Measurements from ENCODE around the gene FRMD3.

Gene FRMD3

GRCh38 chr9:83473488-83473971 is 64.7 kb downstream of the FRMD3 start:
- Mint-ChIP-seq H3K27ac (peak overlapping the region; percentile 64), H3K4me3 (peak overlapping the region; percentile 64), H3K4me1 (peaks cover 22% of the 10 kb centered on the region), H3K27me3 (no peaks in the 10 kb centered on the region), H3K9me3 (peaks cover 8% of the 10 kb centered on the region), H3K36me3 (ENCODE audit: low read depth) (peaks cover 1% of the 10 kb centered on the region)
- ATAC-seq = peak; percentile 79
- no peak for DNase-seq

- no peak for ATAC-seq
- Mint-ChIP-seq H3K4me1 (peaks cover 22% of the 10 kb centered on the region), H3K27me3 (no peaks in the 10 kb centered on the region), H3K36me3 (ENCODE audit: low read depth) (peaks cover 1% of the 10 kb centered on the region), H3K27ac (peak overlapping the region; percentile 64), H3K9me3 (peaks cover 8% of the 10 kb centered on the region), H3K4me3 (peak overlapping the region; percentile 64)
- no peak for DNase-seq
Observed at GRCh38 chr9:83472764-83473163, 65.4 kb downstream of the FRMD3 start.

GRCh38 chr9:83472221-83472665 is 66.0 kb downstream of the FRMD3 start:
- Mint-ChIP-seq H3K27ac (no peak overlapping the region), H3K9me3 (peaks cover 8% of the 10 kb centered on the region), H3K4me3 (no peak overlapping the region), H3K4me1 (peaks cover 22% of the 10 kb centered on the region), H3K36me3 (ENCODE audit: low read depth) (peaks cover 1% of the 10 kb centered on the region), H3K27me3 (no peaks in the 10 kb centered on the region)
- DNase-seq = no peak
- ATAC-seq = no peak

- ATAC-seq (no peak), DNase-seq (no peak)
- peaks cover 22% of the 10 kb centered on the region for H3K4me1 Mint-ChIP-seq
- no peaks in the 10 kb centered on the region for H3K27me3 Mint-ChIP-seq
- H3K36me3 Mint-ChIP-seq (ENCODE audit: low read depth) = no peaks in the 10 kb centered on the region
- peaks cover 5% of the 10 kb centered on the region for H3K9me3 Mint-ChIP-seq
- no peak overlapping the region for H3K27ac Mint-ChIP-seq
- no peak overlapping the region for H3K4me3 Mint-ChIP-seq
Observed at GRCh38 chr9:83471241-83471640, 67.0 kb downstream of the FRMD3 start.

- Mint-ChIP-seq H3K27ac (no peak overlapping the region), H3K27me3 (no peaks in the 10 kb centered on the region), H3K36me3 (ENCODE audit: low read depth) (no peaks in the 10 kb centered on the region), H3K4me1 (peaks cover 22% of the 10 kb centered on the region), H3K9me3 (peaks cover 5% of the 10 kb centered on the region), H3K4me3 (no peak overlapping the region)
- no peak for DNase-seq
- ATAC-seq = no peak
Observed at GRCh38 chr9:83469722-83470121, 68.5 kb downstream of the FRMD3 start.

GRCh38 chr9:83468821-83469220 is 69.4 kb downstream of the FRMD3 start:
- DNase-seq = no peak
- Mint-ChIP-seq H3K27me3 (no peaks in the 10 kb centered on the region), H3K36me3 (ENCODE audit: low read depth) (no peaks in the 10 kb centered on the region), H3K4me1 (peaks cover 16% of the 10 kb centered on the region), H3K4me3 (no peak overlapping the region), H3K9me3 (peaks cover 5% of the 10 kb centered on the region), H3K27ac (no peak overlapping the region)
- no peak for ATAC-seq

GRCh38 chr9:83466877-83467276 is 71.3 kb downstream of the FRMD3 start:
- Mint-ChIP-seq H3K27ac (no peak overlapping the region), H3K4me3 (no peak overlapping the region), H3K9me3 (no peaks in the 10 kb centered on the region), H3K27me3 (no peaks in the 10 kb centered on the region), H3K4me1 (no peaks in the 10 kb centered on the region), H3K36me3 (ENCODE audit: low read depth) (no peaks in the 10 kb centered on the region)
- ATAC-seq (no peak), DNase-seq (no peak)

- no peak overlapping the region for H3K4me3 Mint-ChIP-seq
Observed at GRCh38 chr9:83466351-83466750, 71.8 kb downstream of the FRMD3 start.

GRCh38 chr9:83459830-83460229 is 78.4 kb downstream of the FRMD3 start:
- Mint-ChIP-seq H3K4me1 (no peaks in the 10 kb centered on the region), H3K27ac (no peak overlapping the region), H3K4me3 (no peak overlapping the region), H3K36me3 (ENCODE audit: low read depth) (peaks cover 2% of the 10 kb centered on the region), H3K9me3 (no peaks in the 10 kb centered on the region), H3K27me3 (no peaks in the 10 kb centered on the region)
- no peak for DNase-seq
- ATAC-seq = no peak

More at GRCh38 chr9:83466351-83466750, 71.8 kb downstream of the FRMD3 start:
- Mint-ChIP-seq H3K27me3 (no peaks in the 10 kb centered on the region), H3K36me3 (ENCODE audit: low read depth) (no peaks in the 10 kb centered on the region), H3K9me3 (no peaks in the 10 kb centered on the region), H3K27ac (no peak overlapping the region), H3K4me1 (no peaks in the 10 kb centered on the region)
- no peak for DNase-seq
- no peak for ATAC-seq

GRCh38 chr9:83458530-83458929 is 79.7 kb downstream of the FRMD3 start:
- Mint-ChIP-seq H3K36me3 (ENCODE audit: low read depth) (peaks cover 2% of the 10 kb centered on the region), H3K27me3 (no peaks in the 10 kb centered on the region), H3K4me3 (no peak overlapping the region), H3K4me1 (no peaks in the 10 kb centered on the region), H3K9me3 (no peaks in the 10 kb centered on the region), H3K27ac (no peak overlapping the region)
- no peak for ATAC-seq
- DNase-seq = no peak

GRCh38 chr9:83457005-83457404 is 81.2 kb downstream of the FRMD3 start:
- ATAC-seq (no peak), DNase-seq (no peak)
- Mint-ChIP-seq H3K9me3 (no peaks in the 10 kb centered on the region), H3K4me3 (no peak overlapping the region), H3K27me3 (no peaks in the 10 kb centered on the region), H3K4me1 (no peaks in the 10 kb centered on the region), H3K36me3 (ENCODE audit: low read depth) (peaks cover 2% of the 10 kb centered on the region), H3K27ac (no peak overlapping the region)

GRCh38 chr9:83456226-83456625 is 82.0 kb downstream of the FRMD3 start:
- Mint-ChIP-seq H3K27ac (no peak overlapping the region), H3K27me3 (no peaks in the 10 kb centered on the region), H3K9me3 (no peaks in the 10 kb centered on the region), H3K36me3 (ENCODE audit: low read depth) (peaks cover 2% of the 10 kb centered on the region), H3K4me3 (no peak overlapping the region), H3K4me1 (no peaks in the 10 kb centered on the region)
- ATAC-seq (no peak), DNase-seq (no peak)

GRCh38 chr9:83454076-83454475 is 84.1 kb downstream of the FRMD3 start:
- Mint-ChIP-seq H3K4me3 (no peak overlapping the region), H3K27ac (no peak overlapping the region), H3K9me3 (no peaks in the 10 kb centered on the region), H3K36me3 (ENCODE audit: low read depth) (peaks cover 2% of the 10 kb centered on the region), H3K27me3 (no peaks in the 10 kb centered on the region), H3K4me1 (no peaks in the 10 kb centered on the region)
- ATAC-seq (no peak), DNase-seq (no peak)

GRCh38 chr9:83451308-83451707 is 86.9 kb downstream of the FRMD3 start:
- no peak for DNase-seq
- Mint-ChIP-seq H3K27ac (no peak overlapping the region), H3K9me3 (no peaks in the 10 kb centered on the region), H3K27me3 (no peaks in the 10 kb centered on the region), H3K4me3 (no peak overlapping the region), H3K36me3 (ENCODE audit: low read depth) (peaks cover 2% of the 10 kb centered on the region), H3K4me1 (no peaks in the 10 kb centered on the region)
- no peak for ATAC-seq

GRCh38 chr9:83449983-83450382 is 88.2 kb downstream of the FRMD3 start:
- Mint-ChIP-seq H3K4me3 (no peak overlapping the region), H3K27ac (no peak overlapping the region), H3K9me3 (no peaks in the 10 kb centered on the region), H3K4me1 (no peaks in the 10 kb centered on the region), H3K27me3 (no peaks in the 10 kb centered on the region), H3K36me3 (ENCODE audit: low read depth) (no peaks in the 10 kb centered on the region)
- no peak for ATAC-seq
- no peak for DNase-seq

GRCh38 chr9:83449166-83449565 is 89.0 kb downstream of the FRMD3 start:
- DNase-seq = no peak
- Mint-ChIP-seq H3K4me1 (no peaks in the 10 kb centered on the region), H3K27ac (no peak overlapping the region)

More at GRCh38 chr9:83449166-83449565, 89.0 kb downstream of the FRMD3 start:
- Mint-ChIP-seq H3K4me3 (no peak overlapping the region), H3K9me3 (no peaks in the 10 kb centered on the region), H3K27me3 (no peaks in the 10 kb centered on the region), H3K36me3 (ENCODE audit: low read depth) (no peaks in the 10 kb centered on the region)
- ATAC-seq = no peak

Data from activated naive CD8-positive, alpha-beta T cell treated with anti-CD3 and anti-CD28 coated beads, Interleukin-2, amount 50 U/mL, for 24 hours (primary cell).